ENCODE results near the gene NEURL3. TPM values are rescaled to one million over a fixed set of nuclear protein-coding genes. Genes with fewer than 3 reads are reported as not detected.

Gene NEURL3
- total and polyA plus RNA-seq, 7 experiments from 2014 or later = 0.27 to 1.3 (median 0.43) TPM; not detected in 4

- H3K4me1 Mint-ChIP-seq = peaks cover 8 to 37% (median 28%) of the 10 kb centered on the region in 7 donors
- peaks cover 0 to 7% (median 0%) of the 10 kb centered on the region in 11 donors for H3K9me3 Mint-ChIP-seq
- peaks cover 17 to 60% (median 21%) of the 10 kb centered on the region in 3 experiments for H3K36me3 ChIP-seq (ENCODE audit: control insufficient read depth in 2 of 3, insufficient read depth in 3 of 3, low read length in 3 of 3)
- H3K4me3 ChIP-seq (ENCODE audit: low read length) = no peak overlapping the region
- no peaks in the 10 kb centered on the region for H3K9me3 ChIP-seq (ENCODE audit: control insufficient read depth in 2 of 3, low read length in 3 of 3)
- DNase-seq (peak in 1 of 9 donors; percentile 13), ATAC-seq (no peak)
- CTCF ChIA-PET = interaction anchor here (1.1 to 3.5 kb wide), 3 partner anchors 12 to 144 kb away, joined by 4 to 34 read pairs (median 26); no protein-coding TSS in a partner anchor
- H3K27me3 Mint-ChIP-seq = no peaks in the 10 kb centered on the region
- peak overlapping the region in 1 of 10 donors; percentile 21 for H3K4me3 Mint-ChIP-seq
- peaks cover 16% of the 10 kb centered on the region in 2 donors for H3K4me1 ChIP-seq (ENCODE audit: control insufficient read depth in 2 of 2, insufficient read depth in 2 of 2, low read length in 2 of 2)
- POLR2A ChIA-PET = interaction anchor here (1.4 to 12.5 kb wide), 2 partner anchors 8 to 17 kb away, joined by 4 to 241 read pairs; partner anchors contain the start of gene ARID5A
- H3K36me3 Mint-ChIP-seq = peaks cover 0 to 11% (median 5%) of the 10 kb centered on the region in 5 donors
- intact Hi-C loops (cut with micrococcal nuclease) = no loop called here
- H3K27me3 ChIP-seq (ENCODE audit: control insufficient read depth in 2 of 2, insufficient read depth in 2 of 2, low read length in 2 of 2) = no peaks in the 10 kb centered on the region
- H3K27ac Mint-ChIP-seq = peak overlapping the region in 6 of 9 donors; percentile 31 to 79 (median 65)
- H3K27ac ChIP-seq (ENCODE audit: low read depth, low read length) = no peak overlapping the region
These were observed 46.6 kb upstream of the NEURL3 start for GRCh38 chr2:96551605-96552314.

- peaks cover 0 to 16% (median 5%) of the 10 kb centered on the region in 5 donors for H3K36me3 Mint-ChIP-seq
- Histone ChIP-seq H3K27ac (ENCODE audit: low read depth, low read length) (no peak overlapping the region), H3K4me3 (ENCODE audit: low read length) (no peak overlapping the region), H3K4me1 (ENCODE audit: control insufficient read depth in 2 of 2, insufficient read depth in 2 of 2, low read length in 2 of 2) (peaks cover 23 to 24% of the 10 kb centered on the region in 2 donors), H3K9me3 (ENCODE audit: control insufficient read depth in 2 of 3, low read length in 3 of 3) (no peaks in the 10 kb centered on the region), H3K27me3 (ENCODE audit: control insufficient read depth in 2 of 2, insufficient read depth in 2 of 2, low read length in 2 of 2) (no peaks in the 10 kb centered on the region), H3K36me3 (ENCODE audit: control insufficient read depth in 2 of 3, insufficient read depth in 3 of 3, low read length in 3 of 3) (peaks cover 17 to 60% (median 21%) of the 10 kb centered on the region in 3 experiments)
- ATAC-seq (no peak), DNase-seq (peak in 2 of 9 donors; percentile 16 to 18)
- H3K9me3 Mint-ChIP-seq = peaks cover 0 to 7% (median 0%) of the 10 kb centered on the region in 11 donors
- no peaks in the 10 kb centered on the region for H3K27me3 Mint-ChIP-seq
- H3K4me1 Mint-ChIP-seq = peaks cover 14 to 41% (median 35%) of the 10 kb centered on the region in 7 donors
- intact Hi-C loops (cut with micrococcal nuclease) = no loop called here
- H3K4me3 Mint-ChIP-seq = no peak overlapping the region
- CTCF ChIA-PET = no interaction called here
- no peak overlapping the region for H3K27ac Mint-ChIP-seq
- POLR2A ChIA-PET = interaction anchor here (12.5 kb wide), 1 partner anchor 17 kb away, joined by 241 read pairs; the partner anchor contains the start of gene ARID5A
These were observed 45.8 kb upstream of the NEURL3 start for GRCh38 chr2:96550787-96551604.

- Mint-ChIP-seq H3K4me1 (peaks cover 22 to 49% (median 43%) of the 10 kb centered on the region in 7 donors), H3K9me3 (peaks cover 0 to 7% (median 0%) of the 10 kb centered on the region in 11 donors), H3K4me3 (no peak overlapping the region), H3K27ac (peak overlapping the region in 2 of 9 donors; percentile 62 to 65), H3K27me3 (no peaks in the 10 kb centered on the region), H3K36me3 (peaks cover 0 to 24% (median 5%) of the 10 kb centered on the region in 5 donors)
- ATAC-seq = no peak
- Histone ChIP-seq H3K4me1 (ENCODE audit: control insufficient read depth in 2 of 2, insufficient read depth in 2 of 2, low read length in 2 of 2) (peaks cover 31 to 32% of the 10 kb centered on the region in 2 donors), H3K27ac (ENCODE audit: low read depth, low read length) (no peak overlapping the region), H3K36me3 (ENCODE audit: control insufficient read depth in 2 of 3, insufficient read depth in 3 of 3, low read length in 3 of 3) (peaks cover 17 to 60% (median 21%) of the 10 kb centered on the region in 3 experiments), H3K9me3 (ENCODE audit: control insufficient read depth in 2 of 3, low read length in 3 of 3) (no peaks in the 10 kb centered on the region), H3K27me3 (ENCODE audit: control insufficient read depth in 2 of 2, insufficient read depth in 2 of 2, low read length in 2 of 2) (no peaks in the 10 kb centered on the region), H3K4me3 (ENCODE audit: low read length) (no peak overlapping the region)
- intact Hi-C loops (cut with micrococcal nuclease) = no loop called here
- ChIA-PET POLR2A (interaction anchor here (12.5 kb wide), 1 partner anchor 16 kb away, joined by 241 read pairs; the partner anchor contains the start of gene ARID5A), CTCF (no interaction called here)
- peak in 1 of 9 donors; percentile 9 for DNase-seq
These were observed 45.0 kb upstream of the NEURL3 start for GRCh38 chr2:96549967-96550786.

GRCh38 chr2:96549466-96549785 is 44.3 kb upstream of the NEURL3 start:
- Mint-ChIP-seq H3K4me3 (no peak overlapping the region), H3K9me3 (peaks cover 0 to 7% (median 0%) of the 10 kb centered on the region in 11 donors), H3K27ac (no peak overlapping the region), H3K36me3 (peaks cover 0 to 29% (median 5%) of the 10 kb centered on the region in 5 donors), H3K27me3 (no peaks in the 10 kb centered on the region), H3K4me1 (peaks cover 27 to 53% (median 49%) of the 10 kb centered on the region in 7 donors)
- ChIA-PET CTCF (no interaction called here), POLR2A (interaction anchor here (12.5 kb wide), 1 partner anchor 15 kb away, joined by 241 read pairs; the partner anchor contains the start of gene ARID5A)
- DNase-seq (no peak), ATAC-seq (no peak)
- H3K4me3 ChIP-seq (ENCODE audit: low read length) = no peak overlapping the region
- H3K36me3 ChIP-seq (ENCODE audit: control insufficient read depth in 2 of 3, insufficient read depth in 3 of 3, low read length in 3 of 3) = peaks cover 17 to 64% (median 24%) of the 10 kb centered on the region in 3 experiments
- no peaks in the 10 kb centered on the region for H3K27me3 ChIP-seq (ENCODE audit: control insufficient read depth in 2 of 2, insufficient read depth in 2 of 2, low read length in 2 of 2)
- no peak overlapping the region for H3K27ac ChIP-seq (ENCODE audit: low read depth, low read length)
- H3K9me3 ChIP-seq (ENCODE audit: control insufficient read depth in 2 of 3, low read length in 3 of 3) = no peaks in the 10 kb centered on the region
- intact Hi-C loops (cut with micrococcal nuclease) = no loop called here
- H3K4me1 ChIP-seq (ENCODE audit: control insufficient read depth in 2 of 2, insufficient read depth in 2 of 2, low read length in 2 of 2) = peaks cover 35 to 38% of the 10 kb centered on the region in 2 donors

GRCh38 chr2:96548558-96549465 is 43.7 kb upstream of the NEURL3 start:
- no peaks in the 10 kb centered on the region for H3K27me3 Mint-ChIP-seq

More at GRCh38 chr2:96548558-96549465, 43.7 kb upstream of the NEURL3 start:
- H3K4me3 Mint-ChIP-seq = no peak overlapping the region
- Histone ChIP-seq H3K9me3 (ENCODE audit: control insufficient read depth in 2 of 3, low read length in 3 of 3) (no peaks in the 10 kb centered on the region), H3K36me3 (ENCODE audit: control insufficient read depth in 2 of 3, insufficient read depth in 3 of 3, low read length in 3 of 3) (peaks cover 17 to 65% (median 25%) of the 10 kb centered on the region in 3 experiments), H3K27me3 (ENCODE audit: control insufficient read depth in 2 of 2, insufficient read depth in 2 of 2, low read length in 2 of 2) (no peaks in the 10 kb centered on the region), H3K4me1 (ENCODE audit: control insufficient read depth in 2 of 2, insufficient read depth in 2 of 2, low read length in 2 of 2) (peaks cover 33 to 38% of the 10 kb centered on the region in 2 donors), H3K4me3 (ENCODE audit: low read length) (no peak overlapping the region), H3K27ac (ENCODE audit: low read depth, low read length) (no peak overlapping the region)
- no peak for ATAC-seq
- POLR2A ChIA-PET = interaction anchor here (0.8 to 12.5 kb wide), 4 partner anchors 15 to 136 kb away, joined by 3 to 241 read pairs (median 5); partner anchors contain the start of gene ARID5A
- H3K27ac Mint-ChIP-seq = no peak overlapping the region
- intact Hi-C loops (cut with micrococcal nuclease) = no loop called here
- H3K9me3 Mint-ChIP-seq = peaks cover 0 to 7% (median 0%) of the 10 kb centered on the region in 11 donors
- CTCF ChIA-PET = interaction anchor here (1.0 to 1.1 kb wide), 2 partner anchors 16 to 79 kb away, joined by 3 to 4 read pairs; no protein-coding TSS in a partner anchor
- H3K4me1 Mint-ChIP-seq = peaks cover 32 to 53% (median 49%) of the 10 kb centered on the region in 7 donors
- peaks cover 0 to 33% (median 7%) of the 10 kb centered on the region in 5 donors for H3K36me3 Mint-ChIP-seq
- DNase-seq = peak in 1 of 9 donors; percentile 14
